Measurements from ENCODE around the gene ADNP. TPM values are rescaled to one million over a fixed set of nuclear protein-coding genes. Genes with fewer than 3 reads are reported as not detected.
A peak's percentile ranks its signal among the peaks of the same experiment; 100 is the strongest.

Gene ADNP
- total RNA-seq, 2 experiments from 2014 or later = 73.0 to 80.7 TPM

GRCh38 chr20:50920997-50921396, 10.2 kb downstream of the ADNP start:
- Mint-ChIP-seq H3K4me3 (no peak overlapping the region), H3K4me1 (peaks cover 72% of the 10 kb centered on the region), H3K27me3 (no peaks in the 10 kb centered on the region), H3K27ac (no peak overlapping the region), H3K9me3 (no peaks in the 10 kb centered on the region), H3K36me3 (peaks cover 55% of the 10 kb centered on the region)
- DNase-seq = no peak

GRCh38 chr20:50919567-50919966, 11.7 kb downstream of the ADNP start:
- Mint-ChIP-seq H3K27ac (peak overlapping the region; percentile 9), H3K9me3 (no peaks in the 10 kb centered on the region), H3K4me3 (no peak overlapping the region), H3K36me3 (peaks cover 42% of the 10 kb centered on the region), H3K4me1 (peaks cover 71% of the 10 kb centered on the region), H3K27me3 (no peaks in the 10 kb centered on the region)
- no peak for DNase-seq

GRCh38 chr20:50918403-50918802, 12.8 kb downstream of the ADNP start:
- Mint-ChIP-seq H3K36me3 (peaks cover 40% of the 10 kb centered on the region), H3K4me3 (no peak overlapping the region), H3K27me3 (no peaks in the 10 kb centered on the region), H3K4me1 (peaks cover 77% of the 10 kb centered on the region), H3K27ac (no peak overlapping the region), H3K9me3 (no peaks in the 10 kb centered on the region)
- DNase-seq = no peak

GRCh38 chr20:50916934-50917333, 14.3 kb downstream of the ADNP start:
- Mint-ChIP-seq H3K4me3 (no peak overlapping the region), H3K27ac (peak overlapping the region; percentile 12), H3K36me3 (peaks cover 39% of the 10 kb centered on the region), H3K27me3 (no peaks in the 10 kb centered on the region), H3K9me3 (no peaks in the 10 kb centered on the region), H3K4me1 (peaks cover 75% of the 10 kb centered on the region)
- DNase-seq = no peak

- peaks cover 76% of the 10 kb centered on the region for H3K4me1 Mint-ChIP-seq
- H3K9me3 Mint-ChIP-seq = no peaks in the 10 kb centered on the region
- no peaks in the 10 kb centered on the region for H3K27me3 Mint-ChIP-seq
- DNase-seq = no peak
- H3K36me3 Mint-ChIP-seq = peaks cover 45% of the 10 kb centered on the region
- H3K27ac Mint-ChIP-seq = peak overlapping the region; percentile 12
- no peak overlapping the region for H3K4me3 Mint-ChIP-seq
Observed at GRCh38 chr20:50916257-50916656, 15.0 kb downstream of the ADNP start.

- H3K27ac Mint-ChIP-seq = peak overlapping the region; percentile 32
- no peaks in the 10 kb centered on the region for H3K27me3 Mint-ChIP-seq
- peaks cover 51% of the 10 kb centered on the region for H3K36me3 Mint-ChIP-seq
- peaks cover 77% of the 10 kb centered on the region for H3K4me1 Mint-ChIP-seq
- DNase-seq = no peak
- H3K9me3 Mint-ChIP-seq = no peaks in the 10 kb centered on the region
- H3K4me3 Mint-ChIP-seq = no peak overlapping the region
Observed at GRCh38 chr20:50915424-50915823, 15.8 kb downstream of the ADNP start.

- no peak overlapping the region for H3K4me3 Mint-ChIP-seq
- no peaks in the 10 kb centered on the region for H3K9me3 Mint-ChIP-seq
- peak overlapping the region; percentile 85 for H3K27ac Mint-ChIP-seq
- DNase-seq = peak; percentile 30
- no peaks in the 10 kb centered on the region for H3K27me3 Mint-ChIP-seq
- peaks cover 79% of the 10 kb centered on the region for H3K4me1 Mint-ChIP-seq
- peaks cover 53% of the 10 kb centered on the region for H3K36me3 Mint-ChIP-seq
Observed at GRCh38 chr20:50913690-50914375, 17.4 kb downstream of the ADNP start.

- no peak overlapping the region for H3K4me3 Mint-ChIP-seq
Observed at GRCh38 chr20:50911716-50912115, 19.5 kb downstream of the ADNP start.

GRCh38 chr20:50911030-50911429, 20.2 kb downstream of the ADNP start:
- H3K4me3 Mint-ChIP-seq = no peak overlapping the region
- peaks cover 62% of the 10 kb centered on the region for H3K4me1 Mint-ChIP-seq
- H3K36me3 Mint-ChIP-seq = peaks cover 41% of the 10 kb centered on the region
- no peaks in the 10 kb centered on the region for H3K9me3 Mint-ChIP-seq
- no peaks in the 10 kb centered on the region for H3K27me3 Mint-ChIP-seq
- H3K27ac Mint-ChIP-seq = peak overlapping the region; percentile 52
- DNase-seq = no peak

More at GRCh38 chr20:50911716-50912115, 19.5 kb downstream of the ADNP start:
- DNase-seq = no peak
- Mint-ChIP-seq H3K36me3 (peaks cover 41% of the 10 kb centered on the region), H3K27me3 (no peaks in the 10 kb centered on the region), H3K4me1 (peaks cover 65% of the 10 kb centered on the region), H3K9me3 (no peaks in the 10 kb centered on the region), H3K27ac (peak overlapping the region; percentile 52)

GRCh38 chr20:50909413-50909812, 21.8 kb downstream of the ADNP start:
- peaks cover 44% of the 10 kb centered on the region for H3K36me3 Mint-ChIP-seq
- peaks cover 61% of the 10 kb centered on the region for H3K4me1 Mint-ChIP-seq
- DNase-seq = no peak
- no peak overlapping the region for H3K4me3 Mint-ChIP-seq
- H3K27me3 Mint-ChIP-seq = no peaks in the 10 kb centered on the region
- H3K27ac Mint-ChIP-seq = no peak overlapping the region
- H3K9me3 Mint-ChIP-seq = no peaks in the 10 kb centered on the region

GRCh38 chr20:50904067-50904570, 27.1 kb downstream of the ADNP start:
- H3K4me3 Mint-ChIP-seq = no peak overlapping the region
- H3K9me3 Mint-ChIP-seq = no peaks in the 10 kb centered on the region
- peak overlapping the region; percentile 59 for H3K27ac Mint-ChIP-seq
- no peak for DNase-seq
- H3K27me3 Mint-ChIP-seq = no peaks in the 10 kb centered on the region
- peaks cover 25% of the 10 kb centered on the region for H3K36me3 Mint-ChIP-seq
- peaks cover 36% of the 10 kb centered on the region for H3K4me1 Mint-ChIP-seq

GRCh38 chr20:50903353-50904051, 27.7 kb downstream of the ADNP start:
- Mint-ChIP-seq H3K36me3 (peaks cover 27% of the 10 kb centered on the region), H3K4me3 (no peak overlapping the region), H3K27me3 (no peaks in the 10 kb centered on the region), H3K4me1 (peaks cover 36% of the 10 kb centered on the region), H3K9me3 (no peaks in the 10 kb centered on the region), H3K27ac (peak overlapping the region; percentile 11)
- no peak for DNase-seq

- H3K27me3 Mint-ChIP-seq = no peaks in the 10 kb centered on the region
Observed at GRCh38 chr20:50901301-50901700, 29.9 kb downstream of the ADNP start.

GRCh38 chr20:50900261-50900660, 31.0 kb downstream of the ADNP start:
- peaks cover 23% of the 10 kb centered on the region for H3K4me1 Mint-ChIP-seq
- H3K9me3 Mint-ChIP-seq = no peaks in the 10 kb centered on the region
- no peaks in the 10 kb centered on the region for H3K27me3 Mint-ChIP-seq
- no peak overlapping the region for H3K4me3 Mint-ChIP-seq
- no peak for DNase-seq
- H3K36me3 Mint-ChIP-seq = peaks cover 29% of the 10 kb centered on the region
- H3K27ac Mint-ChIP-seq = no peak overlapping the region

More at GRCh38 chr20:50901301-50901700, 29.9 kb downstream of the ADNP start:
- DNase-seq = no peak
- H3K27ac Mint-ChIP-seq = peak overlapping the region; percentile 54
- no peak overlapping the region for H3K4me3 Mint-ChIP-seq
- no peaks in the 10 kb centered on the region for H3K9me3 Mint-ChIP-seq
- peaks cover 31% of the 10 kb centered on the region for H3K4me1 Mint-ChIP-seq
- H3K36me3 Mint-ChIP-seq = peaks cover 33% of the 10 kb centered on the region

- Mint-ChIP-seq H3K4me3 (no peak overlapping the region), H3K4me1 (peaks cover 19% of the 10 kb centered on the region), H3K27ac (peak overlapping the region; percentile 80), H3K27me3 (no peaks in the 10 kb centered on the region), H3K9me3 (no peaks in the 10 kb centered on the region), H3K36me3 (peaks cover 40% of the 10 kb centered on the region)
- DNase-seq = no peak
Observed at GRCh38 chr20:50898475-50898874, 32.8 kb downstream of the ADNP start.

Measured in activated naive CD8-positive, alpha-beta T cell treated with anti-CD3 and anti-CD28 coated beads for 36 hours (primary cell).